ENCODE measurements around the gene ARL3.

Gene ARL3

GRCh38 chr10:102645741-102646609 is 68.2 kb downstream of the ARL3 start:
- peak overlapping the region; percentile 78 for H3K4me3 ChIP-seq (replicated peaks; ENCODE audit: low read depth, low read length)
- no peaks in the 10 kb centered on the region for H3K27me3 ChIP-seq (replicated peaks; ENCODE audit: control insufficient read depth, insufficient read depth, low read length)
- TF ChIP-seq CTCF (IDR thresholded peaks at IDR 0.05; ENCODE audit: insufficient read depth, low read length, poor library complexity, severe bottlenecking), result no peak
- peaks cover 1% of the 10 kb centered on the region; the same call in 1 of the 2 replicates for H3K36me3 ChIP-seq (ENCODE audit: control insufficient read depth, insufficient read depth, low read length)
- DNase-seq (ENCODE audit: extremely low read depth, insufficient read length), result peak; percentile 86

- TF ChIP-seq CTCF (IDR thresholded peaks at IDR 0.05; ENCODE audit: insufficient read depth, low read length, poor library complexity, severe bottlenecking), result no peak
- Histone ChIP-seq H3K27me3 (replicated peaks; ENCODE audit: control insufficient read depth, insufficient read depth, low read length) (no peaks in the 10 kb centered on the region), H3K4me3 (replicated peaks; ENCODE audit: low read depth, low read length) (peak overlapping the region; percentile 78), H3K36me3 (ENCODE audit: control insufficient read depth, insufficient read depth, low read length) (peaks cover 1% of the 10 kb centered on the region; the same call in 1 of the 2 replicates)
- DNase-seq (ENCODE audit: extremely low read depth, insufficient read length), result peak; percentile 74
Measured at GRCh38 chr10:102645388-102645740, 68.8 kb downstream of the ARL3 start.

GRCh38 chr10:102644646-102645387 is 69.4 kb downstream of the ARL3 start:
- Histone ChIP-seq H3K27me3 (replicated peaks; ENCODE audit: control insufficient read depth, insufficient read depth, low read length) (no peaks in the 10 kb centered on the region), H3K36me3 (ENCODE audit: control insufficient read depth, insufficient read depth, low read length) (peaks cover 1% of the 10 kb centered on the region; the same call in 1 of the 2 replicates), H3K4me3 (replicated peaks; ENCODE audit: low read depth, low read length) (peak overlapping the region; percentile 78)
- peak; percentile 90 for DNase-seq (ENCODE audit: extremely low read depth, insufficient read length)
- TF ChIP-seq CTCF (IDR thresholded peaks at IDR 0.05; ENCODE audit: insufficient read depth, low read length, poor library complexity, severe bottlenecking), result peak; percentile 66

GRCh38 chr10:102644066-102644645 is 70.0 kb downstream of the ARL3 start, which contains the start of gene TRIM8:
Gene TRIM8, plus strand, starts transcription at chr10:102644479. Its CDS starts 139 bp downstream, at chr10:102644618.
- H3K36me3 ChIP-seq (ENCODE audit: control insufficient read depth, insufficient read depth, low read length), result peaks cover 1% of the 10 kb centered on the region; the same call in 1 of the 2 replicates
- peak within 1 kb of the TSS; percentile 78 for H3K4me3 ChIP-seq (replicated peaks; ENCODE audit: low read depth, low read length)

More at GRCh38 chr10:102644066-102644645, 70.0 kb downstream of the ARL3 start, which contains the start of gene TRIM8:
- TF ChIP-seq CTCF (IDR thresholded peaks at IDR 0.05; ENCODE audit: insufficient read depth, low read length, poor library complexity, severe bottlenecking), result no peak
- DNase-seq (ENCODE audit: extremely low read depth, insufficient read length), result peak; percentile 80
- no peaks in the 10 kb centered on the region for H3K27me3 ChIP-seq (replicated peaks; ENCODE audit: control insufficient read depth, insufficient read depth, low read length)

Data from GM06990 (cell line).